Fibroblast of the aortic adventitia (primary cell): Measurements from ENCODE around the gene OR10C1. TPM values are rescaled to one million over a fixed set of nuclear protein-coding genes. Genes with fewer than 3 reads are reported as not detected.

ENCODE experiments used
- DNase-seq: peaks from one replicate; pipeline ENCODE4 v3.0.0-alpha.2; 2010; ENCODE audit warnings: low read depth
- H3K4me3 ChIP-seq: 2 replicates; pipeline ENCODE4 v1.5.1; 2011; ENCODE audit warnings: low read depth, mild to moderate bottlenecking, control low read depth, low read length, moderate library complexity
- CTCF ChIP-seq: IDR thresholded peaks from 2 replicates; pipeline ENCODE4 v1.5.1; 2011; ENCODE audit warnings: mild to moderate bottlenecking, low read length, control low read depth, inconsistent platforms; ENCODE audit not compliant: insufficient read depth
- total RNA-seq: library from RNA; depleted of rRNA; stranded (reverse); fragments of >200 nt; gene quantifications from 2 replicates; pipeline ENCODE4 v1.2.3, GENCODE V29; 2012; ENCODE audit warnings: low replicate concordance

Gene OR10C1
- total RNA-seq, 1 donor, result not detected

- TF ChIP-seq CTCF, result no peak
- no peak overlapping the region for H3K4me3 ChIP-seq
- no peak for DNase-seq
Observed at GRCh38 chr6:29486577-29486976, 47.5 kb downstream of the OR10C1 start.

GRCh38 chr6:29487131-29487530 is 48.0 kb downstream of the OR10C1 start:
- no peak for TF ChIP-seq CTCF
- H3K4me3 ChIP-seq, result no peak overlapping the region
- no peak for DNase-seq

DNA sequence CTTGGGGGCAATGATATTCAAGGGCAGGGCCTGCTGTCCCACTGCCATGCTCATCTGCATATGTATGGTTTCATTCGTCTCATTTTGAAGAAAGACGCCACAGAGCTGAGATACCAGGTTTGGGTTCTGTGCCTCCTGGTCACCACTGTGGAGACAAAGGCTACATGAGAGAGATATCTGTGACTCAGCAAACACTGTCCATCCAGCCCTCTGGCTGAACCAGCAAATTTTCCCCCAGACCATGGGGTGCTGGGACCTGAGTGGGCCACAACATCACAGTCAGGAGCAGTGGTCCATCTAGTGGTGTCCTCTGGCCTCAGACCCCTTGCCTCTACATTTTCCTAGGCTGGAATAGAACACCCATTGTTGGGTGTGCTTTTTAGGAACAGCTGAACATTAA is 48.6 kb downstream of the OR10C1 start, which contains the start of gene MAS1L:
Gene MAS1L, minus strand, starts transcription at position 297 of the 400 bp plus-strand sequence. Its CDS starts 54 bp downstream, at position 243.
- DNase-seq, result no peak
- H3K4me3 ChIP-seq, result no peak within 1 kb of the TSS
- TF ChIP-seq CTCF, result no peak

- no peak for TF ChIP-seq CTCF
- no peak for DNase-seq
- no peak overlapping the region for H3K4me3 ChIP-seq
Observed at GRCh38 chr6:29488874-29489273, 49.8 kb downstream of the OR10C1 start.

DNA sequence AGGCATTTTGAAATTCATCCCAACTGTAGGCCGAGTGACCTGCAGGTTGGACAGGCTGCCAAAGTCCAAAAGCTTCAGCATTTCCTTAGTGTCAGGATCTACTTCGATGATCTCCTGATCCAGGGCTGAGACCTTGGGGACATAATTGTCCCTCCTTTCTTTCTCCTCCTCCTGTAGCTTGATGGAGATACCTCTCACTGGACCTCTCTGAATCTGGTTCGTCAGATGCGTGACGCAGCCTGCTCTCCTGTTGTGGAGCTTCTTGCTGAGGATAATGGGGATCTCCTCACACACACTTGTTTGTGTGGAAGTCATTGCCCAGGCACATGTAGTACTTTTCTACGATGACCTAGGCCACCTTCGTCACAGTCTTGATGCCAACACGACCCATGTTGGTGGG is 50.2 kb downstream of the OR10C1 start:
- H3K4me3 ChIP-seq, result no peak overlapping the region
- TF ChIP-seq CTCF, result no peak
- no peak for DNase-seq

- DNase-seq, result no peak
- TF ChIP-seq CTCF, result no peak
- no peak overlapping the region for H3K4me3 ChIP-seq
Observed at GRCh38 chr6:29490055-29490454, 50.9 kb downstream of the OR10C1 start.

DNA sequence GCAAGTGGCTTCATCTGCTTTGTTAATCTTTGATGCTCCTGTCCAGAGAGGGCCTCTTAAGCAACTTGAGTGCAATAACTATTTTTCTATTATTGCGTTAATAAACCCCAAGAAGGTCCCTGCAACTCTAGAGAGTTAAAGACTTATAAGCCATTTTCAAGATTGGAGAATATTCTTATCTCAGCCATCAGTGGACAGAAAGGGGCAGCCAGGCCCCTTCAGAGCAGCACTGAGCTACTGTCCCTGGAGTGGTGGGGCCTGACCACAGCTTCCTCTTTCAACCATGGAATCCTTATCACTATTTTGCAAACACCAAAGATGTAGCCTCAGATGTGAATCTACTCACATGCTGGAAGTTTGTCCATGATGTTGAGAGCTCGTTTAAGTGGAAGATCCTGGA is 51.4 kb downstream of the OR10C1 start:
- DNase-seq, result no peak
- no peak for TF ChIP-seq CTCF
- no peak overlapping the region for H3K4me3 ChIP-seq
